HS-5 (cell line): Measurements from ENCODE around the gene TMEM269.
A peak's percentile ranks its signal among the peaks of the same experiment; 100 is the strongest.

ENCODE experiments used
- DNase-seq: peaks from one replicate; pipeline ENCODE4 v3.0.0-alpha.2; 2012; ENCODE audit warnings: low read depth

TMEM269 gene

GRCh38 chr1:42822800-42823392, 38.1 kb downstream of the TMEM269 start:
- no peak for DNase-seq

GRCh38 chr1:42824481-42825035, 39.8 kb downstream of the TMEM269 start:
- no peak for DNase-seq

DNA sequence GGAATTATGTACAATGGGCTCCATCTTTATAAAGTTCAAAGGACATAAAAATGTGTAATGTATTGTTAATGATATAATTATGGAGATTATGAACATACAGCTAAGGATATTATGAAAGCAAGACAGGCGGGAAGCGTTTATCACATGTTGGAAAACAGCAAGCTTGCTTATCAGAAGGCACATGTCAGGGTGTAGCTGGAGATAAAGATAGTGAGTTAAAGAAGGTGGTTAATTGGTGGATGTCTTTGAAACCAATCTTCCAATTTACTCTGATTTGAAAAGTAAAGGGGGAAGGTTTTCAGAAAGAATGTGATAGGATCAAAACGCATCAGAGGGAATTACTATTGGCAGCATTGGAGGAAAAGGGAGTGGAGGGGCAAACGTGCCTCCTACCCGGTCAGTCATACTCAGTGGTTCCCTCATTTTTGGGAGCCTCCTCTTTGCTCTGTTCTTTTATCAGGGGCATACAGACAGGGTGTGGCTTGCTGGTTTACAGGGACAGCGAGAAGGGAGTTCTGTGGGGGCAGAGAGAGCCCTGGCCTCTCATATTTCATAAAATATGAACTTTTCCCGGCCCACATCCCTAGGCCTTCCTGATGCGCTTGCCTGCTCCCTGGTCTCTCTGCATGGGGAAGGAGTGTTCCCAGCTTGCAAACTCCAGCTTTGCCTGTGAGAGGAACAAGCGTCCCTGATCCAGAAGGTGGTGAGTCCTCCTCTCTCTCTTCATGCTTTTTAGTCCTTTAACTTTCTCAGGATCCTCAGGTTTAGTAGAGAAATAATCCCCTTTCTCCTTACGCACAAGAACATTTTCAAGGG, 40.5 kb downstream of the TMEM269 start:
- no peak for DNase-seq

- DNase-seq: no peak
These were observed 45.8 kb downstream of the TMEM269 start for GRCh38 chr1:42830631-42831030.

- no peak for DNase-seq
These were observed 46.5 kb downstream of the TMEM269 start for GRCh38 chr1:42831273-42831672.

GRCh38 chr1:42832641-42833240, 48.0 kb downstream of the TMEM269 start:
- no peak for DNase-seq

DNA sequence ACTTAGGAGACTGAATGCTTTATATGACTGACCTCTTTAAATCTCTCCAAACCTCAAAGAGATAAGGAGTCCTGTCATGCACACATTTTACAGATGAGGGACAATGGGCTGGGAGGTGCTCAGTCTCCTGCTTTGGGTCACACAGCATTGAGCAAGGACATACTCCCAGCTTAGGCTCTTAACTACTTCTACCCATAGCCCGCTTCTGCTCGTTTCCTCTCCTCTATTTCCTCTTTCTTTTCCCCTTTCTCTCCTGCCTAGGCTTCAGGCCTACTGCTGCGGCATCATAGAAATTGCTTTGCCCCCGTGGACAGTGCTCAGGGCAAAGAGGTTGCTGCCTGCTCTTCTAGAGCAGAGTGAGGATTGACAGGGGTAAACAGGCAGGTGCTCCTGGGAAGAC, 49.2 kb downstream of the TMEM269 start:
- no peak for DNase-seq

GRCh38 chr1:42834803-42835202, 50.0 kb downstream of the TMEM269 start:
- no peak for DNase-seq

DNA sequence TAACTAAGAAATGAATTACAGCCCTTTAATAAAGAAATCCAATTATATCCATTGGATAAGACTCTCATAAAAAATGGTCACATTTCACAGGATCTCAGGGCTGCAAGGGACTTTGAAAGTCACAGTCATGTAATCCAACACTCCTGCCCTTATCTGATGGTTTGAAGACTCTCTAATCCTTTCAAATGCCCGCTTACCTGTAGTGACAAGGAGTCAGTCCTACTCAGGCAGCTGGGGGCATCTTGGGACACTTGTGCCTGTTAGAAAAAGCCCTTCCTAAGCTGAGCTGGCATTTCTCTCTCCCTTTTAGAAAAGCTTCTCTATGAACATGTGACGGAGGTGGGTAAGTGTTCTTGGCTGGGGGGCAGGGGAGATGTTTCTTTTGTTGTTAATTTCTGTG, 50.6 kb downstream of the TMEM269 start:
- no peak for DNase-seq

DNA sequence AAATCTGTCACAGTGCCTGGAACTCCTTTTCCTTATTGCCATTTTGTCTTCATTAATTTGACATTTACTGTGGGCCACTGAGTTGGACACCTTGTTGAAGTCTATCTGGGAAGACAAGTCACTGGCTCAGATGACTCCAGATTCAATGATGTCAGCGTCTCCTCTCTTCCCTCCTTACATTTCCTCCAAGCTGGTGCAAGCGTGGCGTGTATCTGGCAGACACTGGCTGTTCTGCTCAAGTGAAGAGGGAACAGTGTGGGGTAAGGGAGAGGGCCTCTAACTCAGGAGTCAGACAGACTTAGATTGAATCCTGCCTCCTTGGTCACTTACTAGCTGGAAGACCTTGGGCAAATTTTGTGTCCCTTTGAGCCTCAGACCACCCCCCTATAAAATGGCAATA, 52.9 kb downstream of the TMEM269 start:
- no peak for DNase-seq

- DNase-seq: no peak
These were observed 53.8 kb downstream of the TMEM269 start for GRCh38 chr1:42838482-42839190.

- no peak for DNase-seq
These were observed 56.2 kb downstream of the TMEM269 start for GRCh38 chr1:42841010-42841409.

GRCh38 chr1:42841440-42842147, 56.8 kb downstream of the TMEM269 start:
- DNase-seq: no peak

DNA sequence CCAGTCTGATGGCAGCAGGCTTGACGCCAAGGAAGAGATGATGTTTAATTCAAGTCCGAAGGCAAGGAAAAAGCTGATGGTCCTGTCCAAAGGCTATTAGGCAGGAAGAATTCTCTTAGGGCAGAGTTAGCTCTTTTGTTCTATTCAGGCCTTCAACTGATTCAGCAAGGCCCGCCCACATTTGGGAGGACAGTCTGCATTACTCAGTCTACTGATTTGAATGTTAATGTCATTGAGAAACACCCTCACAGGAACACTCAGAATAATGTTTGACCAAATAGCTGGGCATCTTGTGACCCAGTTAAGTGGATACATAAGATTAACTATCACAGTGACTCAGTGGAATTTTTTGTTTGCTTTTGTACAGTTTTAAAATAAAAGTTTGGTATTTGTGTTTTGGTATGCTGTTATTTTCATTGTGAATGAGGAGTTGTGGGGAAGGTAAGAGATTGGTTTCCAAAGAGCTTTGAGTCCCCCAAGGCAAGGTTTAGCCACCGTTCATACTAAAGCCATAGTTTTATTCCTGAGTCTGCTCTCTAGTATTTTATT, 59.9 kb downstream of the TMEM269 start:
- DNase-seq: no peak

DNA sequence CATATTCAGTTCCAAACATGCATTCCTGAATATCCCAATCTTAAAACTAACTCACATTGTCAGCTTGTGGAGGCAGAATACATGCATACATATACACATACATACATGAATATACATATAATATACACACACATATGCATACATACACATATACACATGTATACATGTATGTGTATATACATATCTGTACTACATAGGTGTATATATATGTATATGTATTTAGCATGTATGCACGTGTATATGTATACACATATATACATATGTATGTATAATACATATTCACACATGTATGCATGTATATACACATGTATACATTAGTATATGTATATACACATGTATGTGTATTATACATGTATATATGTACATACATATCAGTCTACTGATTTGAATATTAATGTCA, 60.4 kb downstream of the TMEM269 start:
- no peak for DNase-seq

DNA sequence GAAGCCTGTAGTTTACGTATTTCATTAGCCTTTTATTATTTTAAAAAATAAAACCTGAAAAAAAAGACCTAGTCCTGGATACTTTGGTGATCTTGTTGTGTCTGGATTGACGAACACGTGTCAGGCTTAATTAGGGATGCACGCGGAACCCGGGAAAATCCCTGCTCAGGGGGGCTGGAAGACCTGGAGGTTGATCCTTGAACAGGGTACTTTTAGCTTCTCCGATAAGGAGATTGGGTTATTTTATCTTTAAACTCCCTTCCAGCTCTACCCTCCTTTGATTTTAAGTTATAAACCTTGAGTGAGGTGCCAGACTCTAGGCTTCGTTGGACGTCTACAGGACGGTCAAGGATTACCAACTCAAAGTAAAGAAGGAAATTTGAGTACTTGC, 61.1 kb downstream of the TMEM269 start:
- DNase-seq: no peak

GRCh38 chr1:42846257-42847110, 61.7 kb downstream of the TMEM269 start, which contains the start of gene ZNF691:
Gene ZNF691, plus strand, starts transcription at chr1:42846613. Its CDS starts 3,046 bp downstream, at chr1:42849659.
- peak; percentile 88 for DNase-seq

DNA sequence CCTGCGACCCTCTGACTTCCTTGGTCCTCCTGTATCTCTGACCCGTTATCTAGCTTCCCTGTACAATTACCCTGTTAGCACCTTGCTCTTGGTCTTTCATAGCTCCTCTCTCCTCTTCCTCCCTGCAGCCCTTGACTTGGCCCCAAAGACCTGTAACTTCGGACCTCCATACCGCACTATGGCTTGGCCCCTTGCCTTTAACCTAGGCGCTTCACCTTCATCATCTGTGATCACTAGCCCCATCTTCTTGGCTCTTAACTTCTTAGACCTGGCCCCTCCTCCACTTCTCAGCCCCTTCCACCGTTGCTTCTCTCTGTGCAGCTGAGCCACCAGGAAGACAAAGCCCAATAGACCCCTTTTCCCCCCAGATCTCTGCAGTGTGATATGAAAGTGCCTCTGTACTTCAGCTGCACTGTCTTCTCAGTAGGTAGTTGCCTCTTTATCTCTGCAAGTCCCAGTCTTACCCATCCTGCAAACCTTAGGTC, 62.4 kb downstream of the TMEM269 start:
- no peak for DNase-seq

- DNase-seq: no peak
These were observed 63.1 kb downstream of the TMEM269 start for GRCh38 chr1:42847721-42848460.
